OCI-LY1 (cell line): Measurements from ENCODE around the gene TCF19.

Experiments
- CTCF ChIP-seq: fragments of 200-600 bp; sonication (generic), shearing (Covaris generic); IDR thresholded peaks from 2 replicates; pipeline ENCODE4 v1.5.1; 2017; ENCODE audit warnings: mild to moderate bottlenecking, antibody characterized with exemption, low read length, moderate library complexity, mixed read lengths
- EZH2 ChIP-seq: fragments of 200-600 bp; sonication (generic), shearing (Covaris generic); IDR thresholded peaks from 2 replicates; pipeline ENCODE4 v1.8.0; 2017; ENCODE audit warnings: borderline replicate concordance, mixed run types, mild to moderate bottlenecking, antibody characterized with exemption, low read length, moderate library complexity, mixed read lengths

DNA sequence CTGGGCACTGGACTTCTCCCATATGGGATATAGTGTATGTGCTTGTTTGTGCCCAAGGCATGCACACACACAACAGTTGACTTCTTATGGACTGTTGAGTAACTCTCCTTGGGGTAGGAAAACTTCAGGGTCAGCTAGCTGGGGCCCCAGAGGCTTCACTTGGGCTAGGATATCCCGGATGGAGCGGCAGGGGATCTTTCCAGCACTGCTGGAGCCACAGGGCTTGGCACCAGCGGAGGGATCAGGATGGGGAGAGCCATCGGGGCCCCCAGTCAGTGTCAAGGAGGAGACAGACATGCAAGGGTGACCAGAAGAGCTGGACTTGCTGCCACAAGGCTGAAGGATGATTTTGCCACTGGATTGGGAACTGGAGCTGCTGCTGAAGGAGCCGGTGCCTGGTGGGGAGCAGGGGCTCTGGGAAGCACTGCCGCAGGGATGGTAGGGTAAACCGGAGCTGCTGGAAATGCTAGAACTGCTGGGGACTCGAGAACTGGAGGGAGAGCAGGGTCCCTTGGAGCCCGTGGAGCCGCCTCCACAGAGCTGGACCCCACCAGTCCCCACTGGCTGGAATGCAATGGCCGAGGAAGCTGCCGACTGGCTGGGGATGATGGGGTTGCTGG lies 42.3 kb upstream of the TCF19 start:
- TF ChIP-seq CTCF (no peak), EZH2 (no peak)
